Coronary artery (tissue), 2 donors: ENCODE measurements around the gene PLD5.
"Not testable (repeated sequence)": the region's sequence is repeated elsewhere in the genome, so short reads cannot be mapped to it uniquely, and the experiment has no call there.

Source experiments
- DNase-seq: peaks from one replicate; pipeline ENCODE4 v3.0.0-alpha.2; 2017; ENCODE audit warnings: low spot score
- H3K27ac ChIP-seq, 2 donors: fragments of 200-600 bp; sonication (generic); one replicate each; pipeline ENCODE4 v1.5.1; 2016 to 2019
- H3K4me3 ChIP-seq: fragments of 200-600 bp; sonication (generic); 2 replicates; pipeline ENCODE4 v1.5.1; 2016; ENCODE audit warnings: mild to moderate bottlenecking, moderate library complexity
- TF ChIP-seq, protein P1 (sequence below): fragments of 200-600 bp; sonication (generic); IDR thresholded peaks from one replicate; pipeline ENCODE4 v1.5.1; 2019; ENCODE audit warnings: antibody characterized with exemption

PLD5 gene

DNA sequence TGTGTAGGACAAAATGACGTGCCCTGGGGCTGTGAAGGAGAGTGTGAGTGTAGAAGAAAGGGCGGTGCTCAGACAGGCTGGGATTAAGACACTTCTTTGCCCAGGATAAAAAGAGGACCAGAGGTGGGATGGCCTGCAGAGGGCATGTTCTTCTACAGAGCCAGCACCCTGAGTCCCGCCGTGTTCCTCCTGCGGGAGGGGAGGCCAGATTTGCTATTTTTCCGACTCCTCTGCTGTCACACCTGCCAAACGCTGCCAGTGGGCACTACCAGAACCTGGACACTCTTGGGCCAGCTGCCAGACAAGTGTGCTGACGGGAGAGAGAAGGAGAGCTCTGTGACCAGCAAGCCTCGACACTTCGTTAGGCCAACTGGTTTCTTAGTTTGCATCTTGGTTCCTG is 206.4 kb downstream of the PLD5 start:
- H3K27ac ChIP-seq = no peak overlapping the region
- DNase-seq = no peak
- TF ChIP-seq, protein P1, sequence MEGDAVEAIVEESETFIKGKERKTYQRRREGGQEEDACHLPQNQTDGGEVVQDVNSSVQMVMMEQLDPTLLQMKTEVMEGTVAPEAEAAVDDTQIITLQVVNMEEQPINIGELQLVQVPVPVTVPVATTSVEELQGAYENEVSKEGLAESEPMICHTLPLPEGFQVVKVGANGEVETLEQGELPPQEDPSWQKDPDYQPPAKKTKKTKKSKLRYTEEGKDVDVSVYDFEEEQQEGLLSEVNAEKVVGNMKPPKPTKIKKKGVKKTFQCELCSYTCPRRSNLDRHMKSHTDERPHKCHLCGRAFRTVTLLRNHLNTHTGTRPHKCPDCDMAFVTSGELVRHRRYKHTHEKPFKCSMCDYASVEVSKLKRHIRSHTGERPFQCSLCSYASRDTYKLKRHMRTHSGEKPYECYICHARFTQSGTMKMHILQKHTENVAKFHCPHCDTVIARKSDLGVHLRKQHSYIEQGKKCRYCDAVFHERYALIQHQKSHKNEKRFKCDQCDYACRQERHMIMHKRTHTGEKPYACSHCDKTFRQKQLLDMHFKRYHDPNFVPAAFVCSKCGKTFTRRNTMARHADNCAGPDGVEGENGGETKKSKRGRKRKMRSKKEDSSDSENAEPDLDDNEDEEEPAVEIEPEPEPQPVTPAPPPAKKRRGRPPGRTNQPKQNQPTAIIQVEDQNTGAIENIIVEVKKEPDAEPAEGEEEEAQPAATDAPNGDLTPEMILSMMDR = no peak
- no peak overlapping the region for H3K4me3 ChIP-seq

DNA sequence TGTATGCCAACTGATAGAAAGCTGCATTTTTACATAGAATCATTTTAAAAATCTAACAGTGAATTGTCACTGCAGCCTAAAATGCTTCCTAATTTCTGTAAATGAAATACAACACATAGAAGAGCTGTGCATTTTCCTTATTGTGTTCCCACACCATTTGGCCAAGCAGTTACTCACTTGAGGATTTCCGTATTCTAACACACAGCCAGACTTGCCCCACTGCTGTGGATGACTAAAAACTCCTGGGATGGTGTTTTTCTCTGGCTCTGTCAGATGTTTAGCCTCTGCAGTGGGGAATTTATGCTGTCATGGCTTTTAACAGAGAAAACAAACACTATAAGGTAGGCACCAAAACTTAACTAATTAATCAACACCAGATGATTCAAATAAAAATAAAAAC is 209.6 kb downstream of the PLD5 start:
- H3K4me3 ChIP-seq, DNase-seq: not testable (repeated sequence)

DNA sequence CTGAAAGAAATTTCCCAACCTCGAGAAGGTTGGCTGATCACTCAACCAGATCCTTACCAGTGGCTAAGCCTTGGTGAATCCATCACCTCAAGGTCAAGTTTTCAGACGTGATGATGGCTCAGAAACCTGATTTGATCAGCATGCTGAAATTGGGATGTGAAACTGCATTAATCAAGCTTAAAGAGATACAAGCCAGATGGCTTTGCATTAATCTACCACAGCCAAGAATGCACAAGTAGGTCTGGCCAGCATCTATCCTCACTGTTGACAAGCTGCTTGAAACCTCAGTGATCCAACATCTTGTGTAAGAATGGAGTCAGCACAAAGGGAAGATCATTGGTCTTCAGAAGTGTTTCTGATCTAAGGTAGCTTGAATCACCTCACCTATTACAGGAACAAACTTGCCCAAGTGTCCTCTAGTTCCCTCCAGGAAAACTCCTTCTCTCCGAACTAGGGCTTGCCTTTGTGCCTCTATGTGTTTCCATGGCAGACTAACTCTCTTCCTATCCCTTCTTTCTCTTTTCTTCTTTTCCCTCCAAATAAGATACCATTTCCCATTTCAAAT is 210.3 kb downstream of the PLD5 start:
- DNase-seq, H3K4me3 ChIP-seq, H3K27ac ChIP-seq: not testable (repeated sequence)

More for the DNA sequence above, 209.6 kb downstream of the PLD5 start:
- not testable (repeated sequence) for H3K27ac ChIP-seq

DNA sequence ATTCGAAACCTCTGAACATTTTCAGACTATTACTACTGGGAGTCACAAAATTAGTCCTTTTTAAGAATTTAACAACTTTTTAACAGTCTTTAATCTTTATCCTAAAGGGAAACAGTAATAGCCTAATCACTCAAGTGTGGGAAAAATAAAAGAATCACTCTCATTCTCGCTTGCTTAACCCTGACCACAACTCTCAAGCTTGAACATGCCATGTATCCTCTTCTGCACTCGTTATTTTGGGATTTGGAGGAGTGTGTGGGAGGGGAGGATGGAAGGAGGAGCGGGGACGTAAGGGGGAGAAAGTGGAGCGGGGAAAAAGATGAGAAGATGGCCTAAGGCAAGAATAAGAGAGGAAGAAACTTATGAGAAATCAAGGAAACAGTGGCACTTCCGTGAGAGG is 215.8 kb downstream of the PLD5 start:
- DNase-seq, H3K27ac ChIP-seq, H3K4me3 ChIP-seq: not testable (repeated sequence)

DNA sequence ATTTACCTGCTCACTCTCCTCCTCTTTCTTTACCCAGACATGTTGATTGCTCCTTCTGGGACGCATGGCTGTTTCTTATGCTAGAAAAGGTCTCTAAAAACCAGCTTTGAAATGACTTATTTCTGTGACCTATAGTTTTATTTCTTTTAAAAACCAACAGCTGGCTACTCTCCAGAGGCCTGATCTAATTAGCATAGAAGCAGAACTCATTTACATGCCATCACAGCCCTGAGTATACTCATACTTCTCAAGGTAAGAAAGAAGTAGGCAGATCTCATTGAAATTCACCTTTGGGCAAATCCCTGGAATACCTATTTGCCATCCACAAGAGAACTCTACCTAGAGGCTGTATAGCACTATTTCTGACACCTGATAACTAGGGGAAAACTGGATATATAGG is 230.7 kb downstream of the PLD5 start:
- H3K27ac ChIP-seq, DNase-seq, H3K4me3 ChIP-seq: not testable (repeated sequence)

DNA sequence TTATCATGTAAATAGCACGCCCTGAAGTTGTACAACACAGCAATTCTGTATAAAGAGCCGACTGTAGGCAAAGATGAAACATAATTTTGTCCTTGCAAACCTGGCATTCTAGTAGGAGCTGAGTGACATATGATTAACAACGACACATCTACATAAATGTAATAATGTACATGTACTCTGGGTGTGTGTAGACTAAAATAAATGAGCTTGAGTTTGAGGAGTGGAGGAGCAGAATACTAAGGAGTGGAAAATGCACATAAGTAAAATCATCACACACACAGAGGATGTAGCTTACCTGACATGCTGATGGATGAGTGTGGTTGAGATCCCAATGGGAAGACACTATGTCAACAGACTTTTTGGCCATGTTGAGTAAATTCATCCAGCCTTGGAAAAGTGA is 236.4 kb downstream of the PLD5 start:
- H3K4me3 ChIP-seq, DNase-seq, H3K27ac ChIP-seq: not testable (repeated sequence)

DNA sequence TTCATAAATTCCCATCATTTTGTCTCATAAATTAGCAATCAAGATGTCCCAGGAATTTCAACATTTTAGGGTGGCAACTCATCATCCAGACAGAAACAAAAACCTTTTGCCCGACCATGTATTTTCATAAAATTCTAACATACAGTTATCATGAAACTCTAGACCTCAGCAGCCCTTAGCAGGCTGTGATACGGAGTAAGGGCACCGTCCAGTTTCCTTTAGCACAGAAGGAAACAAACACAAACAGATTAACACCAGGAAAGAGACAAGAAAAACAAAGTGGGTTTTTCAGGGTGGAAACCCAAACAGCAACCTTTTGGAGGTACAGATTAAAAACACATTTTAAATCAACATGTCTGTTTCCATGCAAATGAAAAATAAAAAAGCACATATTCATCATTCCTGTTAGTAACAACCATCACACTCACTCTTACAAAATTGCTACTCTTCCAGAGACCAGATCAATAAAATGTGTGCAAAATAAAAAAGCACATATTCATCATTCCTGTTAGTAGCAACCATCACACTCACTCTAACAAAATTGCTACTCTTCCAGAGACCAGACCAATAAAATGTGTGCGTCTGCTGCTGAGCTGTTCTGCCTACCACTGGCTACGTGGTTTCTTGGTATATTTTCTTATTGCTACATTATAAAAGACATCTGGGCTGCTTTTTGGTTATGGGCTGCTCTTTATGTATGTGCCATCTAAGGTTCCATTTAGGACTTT is 241.6 kb downstream of the PLD5 start:
- not testable (repeated sequence) for DNase-seq, H3K27ac ChIP-seq, H3K4me3 ChIP-seq

DNA sequence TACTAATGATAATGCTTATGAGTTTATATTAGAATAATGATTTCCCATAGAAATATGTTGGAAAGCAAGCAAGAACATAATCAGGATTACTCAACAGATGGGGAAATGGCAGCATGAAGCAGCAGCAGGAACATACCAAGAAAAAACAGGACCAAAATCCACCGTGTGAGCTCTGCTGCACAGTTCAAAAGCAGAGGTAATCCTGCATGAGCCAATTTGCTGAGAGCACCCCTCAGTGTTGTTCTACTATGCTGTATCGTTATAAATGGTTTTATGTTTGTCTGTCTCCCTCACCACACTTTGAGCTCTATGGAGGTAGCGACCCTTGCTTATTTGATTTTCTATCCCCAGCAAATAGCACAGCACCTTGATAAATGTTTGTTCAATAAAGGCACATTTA is 246.1 kb downstream of the PLD5 start:
- not testable (repeated sequence) for H3K4me3 ChIP-seq, DNase-seq

DNA sequence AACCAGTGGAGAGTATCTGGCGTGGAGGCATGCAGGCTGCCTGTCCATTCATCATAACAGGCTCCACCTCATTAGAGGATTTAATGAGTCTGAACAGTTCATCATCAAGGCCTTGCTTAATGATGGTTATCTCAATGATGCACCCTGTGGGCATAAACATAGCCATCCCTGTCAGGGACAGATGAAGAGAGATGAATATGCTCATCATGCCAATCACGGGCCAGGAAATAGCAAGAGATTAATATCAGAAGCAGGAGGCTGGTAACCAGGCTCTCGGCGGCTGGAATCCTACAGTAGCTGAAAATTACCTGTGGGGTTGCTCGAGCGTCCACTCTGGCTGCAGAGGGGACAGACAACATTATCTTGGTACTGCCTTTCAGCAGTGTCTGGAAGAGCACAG is 247.7 kb downstream of the PLD5 start:
- not testable (repeated sequence) for H3K27ac ChIP-seq, DNase-seq, H3K4me3 ChIP-seq

More for the DNA sequence above, 246.1 kb downstream of the PLD5 start:
- H3K27ac ChIP-seq = not testable (repeated sequence)

DNA sequence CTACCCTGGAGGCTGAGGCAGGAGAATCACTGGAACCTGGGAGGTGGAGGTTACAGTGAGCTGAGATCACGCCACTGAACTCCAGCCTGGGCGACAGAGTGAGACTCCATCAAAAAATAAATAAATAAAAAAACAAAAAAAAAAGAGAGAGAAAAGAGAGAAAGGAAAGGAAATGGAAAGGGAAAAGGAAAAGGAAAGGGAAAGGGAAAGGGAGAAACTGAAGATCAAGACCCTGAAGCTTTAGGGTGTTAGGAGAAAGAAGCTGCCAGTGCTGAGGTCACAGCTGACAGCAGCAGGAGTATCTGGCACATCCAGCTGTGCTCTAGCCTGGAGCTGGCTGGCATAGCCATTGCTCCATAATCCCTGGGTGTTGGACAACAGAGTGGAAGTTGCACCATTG is 257.5 kb downstream of the PLD5 start:
- DNase-seq = not testable (repeated sequence)

DNA sequence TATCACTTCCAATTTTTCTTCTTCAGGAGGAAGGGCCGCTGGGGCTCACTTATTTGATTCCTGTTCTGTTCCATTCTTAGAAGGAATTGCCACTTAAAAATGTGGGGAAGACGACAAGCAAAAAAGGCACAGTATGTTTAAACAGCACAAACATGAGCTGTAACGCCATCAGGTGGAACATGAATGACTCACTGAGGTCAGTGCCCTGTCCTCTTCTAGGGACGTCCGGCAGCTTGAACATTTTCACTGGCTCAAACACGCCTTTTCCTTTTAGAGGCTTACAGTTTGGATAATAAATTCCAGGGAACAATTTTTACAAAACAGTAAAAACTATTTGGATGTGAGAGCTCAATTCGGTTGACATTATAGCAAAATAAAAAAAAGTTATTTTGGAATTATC is 260.1 kb downstream of the PLD5 start:
- not testable (repeated sequence) for H3K4me3 ChIP-seq, DNase-seq, H3K27ac ChIP-seq

More for the DNA sequence above, 257.5 kb downstream of the PLD5 start:
- not testable (repeated sequence) for H3K4me3 ChIP-seq, H3K27ac ChIP-seq

DNA sequence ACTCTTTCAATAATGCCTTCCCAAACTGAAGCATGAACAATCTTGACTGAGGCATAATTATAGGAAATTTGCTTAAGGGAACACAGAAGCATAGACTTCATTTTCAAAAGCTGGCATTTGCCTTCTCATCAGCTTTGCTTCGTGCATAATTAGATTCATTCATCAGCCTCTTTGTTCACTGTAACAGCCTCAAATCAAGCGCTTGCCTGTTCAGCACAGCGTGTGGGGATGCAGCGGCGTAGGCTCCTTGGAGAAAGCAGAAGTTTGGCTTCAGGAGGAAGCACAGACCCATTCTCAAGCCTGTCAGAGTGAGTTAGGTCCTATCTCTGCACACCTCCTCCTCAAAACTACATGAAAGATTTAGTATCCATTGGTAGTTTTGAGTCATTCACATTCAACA is 279.2 kb downstream of the PLD5 start:
- no peak for DNase-seq
- TF ChIP-seq, protein P1 = no peak
- H3K4me3 ChIP-seq = no peak overlapping the region
- H3K27ac ChIP-seq = no peak overlapping the region

DNA sequence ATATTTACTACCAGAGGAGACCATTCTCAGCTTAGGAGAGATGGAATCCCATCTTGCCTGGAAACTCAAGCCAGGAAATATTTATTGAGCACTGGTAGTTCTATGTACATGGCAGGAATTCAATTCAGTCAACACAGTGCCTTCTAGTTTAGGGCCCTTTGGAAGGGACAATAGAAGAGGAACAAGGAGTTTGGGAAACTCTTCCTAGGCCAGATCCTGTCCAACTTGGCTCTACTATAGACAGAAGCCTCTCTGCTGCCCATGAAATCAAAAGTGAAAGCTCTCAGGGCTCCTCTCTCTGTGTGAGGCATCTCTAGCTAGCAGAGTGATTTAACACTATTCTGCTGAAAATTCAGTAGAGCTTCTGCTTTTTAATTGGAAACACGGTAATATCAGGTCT is 281.0 kb downstream of the PLD5 start:
- no peak overlapping the region for H3K4me3 ChIP-seq
- no peak for DNase-seq
- TF ChIP-seq, protein P1 = no peak
- H3K27ac ChIP-seq = no peak overlapping the region
